Loucy (cell line): ENCODE results near the gene ARPC4.

ENCODE experiments used
- CTCF ChIP-seq: fragments of 200-600 bp; sonication (generic); conservative IDR thresholded peaks from 2 replicates; pipeline ENCODE4 v1.5.1; 2014; ENCODE audit warnings: mild to moderate bottlenecking, antibody characterized with exemption, low read length
- EZH2phosphoT487 ChIP-seq: fragments of 200-600 bp; IDR thresholded peaks from 2 replicates; pipeline ENCODE4 v1.6.1; 2018; ENCODE audit warnings: antibody characterized with exemption, mild to moderate bottlenecking, moderate library complexity, borderline replicate concordance

GRCh38 chr3:9754678-9755077, 38.2 kb upstream of the ARPC4 start:
- TF ChIP-seq EZH2phosphoT487 (no peak), CTCF (no peak)
